Measurements from ENCODE around the gene ABCD1.
"Not testable (repeated sequence)": the region's sequence is repeated elsewhere in the genome, so short reads cannot be mapped to it uniquely, and the experiment has no call there.

ABCD1 gene

GRCh38 chrX:153732401-153732800 lies 7.7 kb downstream of the ABCD1 start:
- no peak overlapping the region for H3K4me3 ChIP-seq (ENCODE audit: low read depth, low read length)
- H3K27me3 ChIP-seq (ENCODE audit: control insufficient read depth, insufficient read depth, low read length): no peaks in the 10 kb centered on the region
- no peaks in the 10 kb centered on the region for H3K9me3 ChIP-seq (ENCODE audit: control insufficient read depth, insufficient read depth, low read length)
- peaks cover 4% of the 10 kb centered on the region for H3K4me1 ChIP-seq (ENCODE audit: control insufficient read depth, insufficient read depth, low read length)
- H3K36me3 ChIP-seq (ENCODE audit: control insufficient read depth, insufficient read depth, low read length): peaks cover 3% of the 10 kb centered on the region
- no peak overlapping the region for H3K9ac ChIP-seq (ENCODE audit: low read depth, low read length)

- Histone ChIP-seq H3K9me3 (ENCODE audit: control insufficient read depth, insufficient read depth, low read length) (no peaks in the 10 kb centered on the region), H3K27me3 (ENCODE audit: control insufficient read depth, insufficient read depth, low read length) (no peaks in the 10 kb centered on the region), H3K4me3 (ENCODE audit: low read depth, low read length) (no peak overlapping the region), H3K36me3 (ENCODE audit: control insufficient read depth, insufficient read depth, low read length) (peaks cover 3% of the 10 kb centered on the region), H3K4me1 (ENCODE audit: control insufficient read depth, insufficient read depth, low read length) (peaks cover 4% of the 10 kb centered on the region), H3K9ac (ENCODE audit: low read depth, low read length) (no peak overlapping the region)
Observed at GRCh38 chrX:153733651-153734240, 9.1 kb downstream of the ABCD1 start.

- peaks cover 6% of the 10 kb centered on the region for H3K36me3 ChIP-seq (ENCODE audit: control insufficient read depth, insufficient read depth, low read length)
- no peaks in the 10 kb centered on the region for H3K27me3 ChIP-seq (ENCODE audit: control insufficient read depth, insufficient read depth, low read length)
- peaks cover 4% of the 10 kb centered on the region for H3K4me1 ChIP-seq (ENCODE audit: control insufficient read depth, insufficient read depth, low read length)
- H3K9me3 ChIP-seq (ENCODE audit: control insufficient read depth, insufficient read depth, low read length): no peaks in the 10 kb centered on the region
- H3K9ac ChIP-seq (ENCODE audit: low read depth, low read length): no peak overlapping the region
- H3K4me3 ChIP-seq (ENCODE audit: low read depth, low read length): no peak overlapping the region
Observed at GRCh38 chrX:153734871-153735270, 10.2 kb downstream of the ABCD1 start.

- no peak overlapping the region for H3K4me3 ChIP-seq (ENCODE audit: low read depth, low read length)
- no peaks in the 10 kb centered on the region for H3K9me3 ChIP-seq (ENCODE audit: control insufficient read depth, insufficient read depth, low read length)
Observed at GRCh38 chrX:153735274-153735673, 10.6 kb downstream of the ABCD1 start.

GRCh38 chrX:153736071-153736820 lies 11.6 kb downstream of the ABCD1 start:
- Histone ChIP-seq H3K9me3 (ENCODE audit: control insufficient read depth, insufficient read depth, low read length) (no peaks in the 10 kb centered on the region), H3K4me3 (ENCODE audit: low read depth, low read length) (no peak overlapping the region), H3K9ac (ENCODE audit: low read depth, low read length) (no peak overlapping the region), H3K27me3 (ENCODE audit: control insufficient read depth, insufficient read depth, low read length) (no peaks in the 10 kb centered on the region), H3K4me1 (ENCODE audit: control insufficient read depth, insufficient read depth, low read length) (peaks cover 4% of the 10 kb centered on the region), H3K36me3 (ENCODE audit: control insufficient read depth, insufficient read depth, low read length) (peaks cover 6% of the 10 kb centered on the region)

More at GRCh38 chrX:153735274-153735673, 10.6 kb downstream of the ABCD1 start:
- Histone ChIP-seq H3K36me3 (ENCODE audit: control insufficient read depth, insufficient read depth, low read length) (peaks cover 6% of the 10 kb centered on the region), H3K4me1 (ENCODE audit: control insufficient read depth, insufficient read depth, low read length) (peaks cover 4% of the 10 kb centered on the region), H3K27me3 (ENCODE audit: control insufficient read depth, insufficient read depth, low read length) (no peaks in the 10 kb centered on the region), H3K9ac (ENCODE audit: low read depth, low read length) (no peak overlapping the region)

GRCh38 chrX:153736871-153737441 lies 12.3 kb downstream of the ABCD1 start:
- Histone ChIP-seq H3K36me3 (ENCODE audit: control insufficient read depth, insufficient read depth, low read length) (peaks cover 6% of the 10 kb centered on the region), H3K4me3 (ENCODE audit: low read depth, low read length) (no peak overlapping the region), H3K9ac (ENCODE audit: low read depth, low read length) (no peak overlapping the region), H3K9me3 (ENCODE audit: control insufficient read depth, insufficient read depth, low read length) (no peaks in the 10 kb centered on the region), H3K4me1 (ENCODE audit: control insufficient read depth, insufficient read depth, low read length) (peaks cover 4% of the 10 kb centered on the region), H3K27me3 (ENCODE audit: control insufficient read depth, insufficient read depth, low read length) (no peaks in the 10 kb centered on the region)

- H3K4me3 ChIP-seq (ENCODE audit: low read depth, low read length): no peak overlapping the region
- H3K36me3 ChIP-seq (ENCODE audit: control insufficient read depth, insufficient read depth, low read length): peaks cover 6% of the 10 kb centered on the region
- no peaks in the 10 kb centered on the region for H3K27me3 ChIP-seq (ENCODE audit: control insufficient read depth, insufficient read depth, low read length)
- H3K4me1 ChIP-seq (ENCODE audit: control insufficient read depth, insufficient read depth, low read length): peaks cover 4% of the 10 kb centered on the region
- H3K9me3 ChIP-seq (ENCODE audit: control insufficient read depth, insufficient read depth, low read length): no peaks in the 10 kb centered on the region
- H3K9ac ChIP-seq (ENCODE audit: low read depth, low read length): no peak overlapping the region
Observed at GRCh38 chrX:153738056-153738605, 13.5 kb downstream of the ABCD1 start.

GRCh38 chrX:153739754-153740486 lies 15.3 kb downstream of the ABCD1 start:
- Histone ChIP-seq H3K9ac (ENCODE audit: low read depth, low read length) (no peak overlapping the region), H3K9me3 (ENCODE audit: control insufficient read depth, insufficient read depth, low read length) (no peaks in the 10 kb centered on the region), H3K4me1 (ENCODE audit: control insufficient read depth, insufficient read depth, low read length) (peaks cover 4% of the 10 kb centered on the region)

GRCh38 chrX:153740631-153741222 lies 16.1 kb downstream of the ABCD1 start:
- H3K9ac ChIP-seq (ENCODE audit: low read depth, low read length): no peak overlapping the region
- H3K27me3 ChIP-seq (ENCODE audit: control insufficient read depth, insufficient read depth, low read length): no peaks in the 10 kb centered on the region
- peaks cover under 1% of the 10 kb centered on the region for H3K4me1 ChIP-seq (ENCODE audit: control insufficient read depth, insufficient read depth, low read length)
- no peak overlapping the region for H3K4me3 ChIP-seq (ENCODE audit: low read depth, low read length)
- H3K9me3 ChIP-seq (ENCODE audit: control insufficient read depth, insufficient read depth, low read length): no peaks in the 10 kb centered on the region
- peaks cover 3% of the 10 kb centered on the region for H3K36me3 ChIP-seq (ENCODE audit: control insufficient read depth, insufficient read depth, low read length)

More at GRCh38 chrX:153739754-153740486, 15.3 kb downstream of the ABCD1 start:
- Histone ChIP-seq H3K36me3 (ENCODE audit: control insufficient read depth, insufficient read depth, low read length) (peaks cover 3% of the 10 kb centered on the region), H3K4me3 (ENCODE audit: low read depth, low read length) (no peak overlapping the region), H3K27me3 (ENCODE audit: control insufficient read depth, insufficient read depth, low read length) (no peaks in the 10 kb centered on the region)

- Histone ChIP-seq H3K27me3 (ENCODE audit: control insufficient read depth, insufficient read depth, low read length) (no peaks in the 10 kb centered on the region), H3K4me3 (ENCODE audit: low read depth, low read length) (no peak overlapping the region), H3K9me3 (ENCODE audit: control insufficient read depth, insufficient read depth, low read length) (no peaks in the 10 kb centered on the region), H3K9ac (ENCODE audit: low read depth, low read length) (no peak overlapping the region), H3K36me3 (ENCODE audit: control insufficient read depth, insufficient read depth, low read length) (peaks cover 3% of the 10 kb centered on the region), H3K4me1 (ENCODE audit: control insufficient read depth, insufficient read depth, low read length) (no peaks in the 10 kb centered on the region)
Observed at GRCh38 chrX:153741446-153741845, 16.8 kb downstream of the ABCD1 start.

GRCh38 chrX:153742111-153742510 lies 17.5 kb downstream of the ABCD1 start:
- H3K4me3 ChIP-seq (ENCODE audit: low read depth, low read length); H3K9me3 ChIP-seq (ENCODE audit: control insufficient read depth, insufficient read depth, low read length); H3K36me3 ChIP-seq (ENCODE audit: control insufficient read depth, insufficient read depth, low read length); H3K4me1 ChIP-seq (ENCODE audit: control insufficient read depth, insufficient read depth, low read length); H3K9ac ChIP-seq (ENCODE audit: low read depth, low read length); H3K27me3 ChIP-seq (ENCODE audit: control insufficient read depth, insufficient read depth, low read length): not testable (repeated sequence)
